Endothelial cell (in vitro differentiated cells): ENCODE data around the gene MAD1L1. TPM values are rescaled to one million over a fixed set of nuclear protein-coding genes. Genes with fewer than 3 reads are reported as not detected.

Experiments used
- DNase-seq: peaks from one replicate; pipeline ENCODE4 v3.0.0; 2021; ENCODE audit warnings: low spot score
- H3K27ac Mint-ChIP-seq: one replicate; pipeline ENCODE4 v1.8.0; 2021; ENCODE audit warnings: mixed read lengths, inconsistent platforms; ENCODE audit not compliant: unreplicated experiment
- H3K27me3 Mint-ChIP-seq: one replicate; pipeline ENCODE4 v1.8.0; 2021; ENCODE audit warnings: mild to moderate bottlenecking, moderate library complexity, mixed read lengths, inconsistent platforms; ENCODE audit not compliant: unreplicated experiment
- H3K36me3 Mint-ChIP-seq: one replicate; pipeline ENCODE4 v1.8.0; 2021; ENCODE audit warnings: mild to moderate bottlenecking, low read depth, mixed read lengths, inconsistent platforms; ENCODE audit not compliant: unreplicated experiment
- H3K4me1 Mint-ChIP-seq: one replicate; pipeline ENCODE4 v1.8.0; 2021; ENCODE audit warnings: mild to moderate bottlenecking, mixed read lengths, inconsistent platforms; ENCODE audit not compliant: unreplicated experiment
- H3K4me3 Mint-ChIP-seq: one replicate; pipeline ENCODE4 v1.8.0; 2021; ENCODE audit warnings: mild to moderate bottlenecking, mixed read lengths, inconsistent platforms; ENCODE audit not compliant: unreplicated experiment
- H3K9me3 Mint-ChIP-seq: one replicate; pipeline ENCODE4 v1.8.0; 2021; ENCODE audit warnings: mixed read lengths, inconsistent platforms; ENCODE audit not compliant: unreplicated experiment
- total RNA-seq: library from RNA; stranded (reverse); fragmentation: NEBNext Ultra II Directional; extraction: Animal tissue kit (Norgen Biotek cat#: 25700); gene quantifications from one replicate; pipeline ENCODE4 v1.2.1, GENCODE V29; 2021; ENCODE audit not compliant: unreplicated experiment
- TF ChIP-seq, protein P1 (sequence below): fragments of 200-600 bp; sonication (generic); IDR thresholded peaks from one replicate; pipeline ENCODE4 v1.5.0; 2021; ENCODE audit warnings: antibody characterized with exemption; ENCODE audit not compliant: unreplicated experiment

Gene MAD1L1
- total RNA-seq, 1 donor from 2014 or later, result 43.3 TPM

- no peaks in the 10 kb centered on the region for H3K9me3 Mint-ChIP-seq
- peaks cover 8% of the 10 kb centered on the region for H3K36me3 Mint-ChIP-seq
- no peaks in the 10 kb centered on the region for H3K4me1 Mint-ChIP-seq
- no peak overlapping the region for H3K27ac Mint-ChIP-seq
- TF ChIP-seq, protein P1, sequence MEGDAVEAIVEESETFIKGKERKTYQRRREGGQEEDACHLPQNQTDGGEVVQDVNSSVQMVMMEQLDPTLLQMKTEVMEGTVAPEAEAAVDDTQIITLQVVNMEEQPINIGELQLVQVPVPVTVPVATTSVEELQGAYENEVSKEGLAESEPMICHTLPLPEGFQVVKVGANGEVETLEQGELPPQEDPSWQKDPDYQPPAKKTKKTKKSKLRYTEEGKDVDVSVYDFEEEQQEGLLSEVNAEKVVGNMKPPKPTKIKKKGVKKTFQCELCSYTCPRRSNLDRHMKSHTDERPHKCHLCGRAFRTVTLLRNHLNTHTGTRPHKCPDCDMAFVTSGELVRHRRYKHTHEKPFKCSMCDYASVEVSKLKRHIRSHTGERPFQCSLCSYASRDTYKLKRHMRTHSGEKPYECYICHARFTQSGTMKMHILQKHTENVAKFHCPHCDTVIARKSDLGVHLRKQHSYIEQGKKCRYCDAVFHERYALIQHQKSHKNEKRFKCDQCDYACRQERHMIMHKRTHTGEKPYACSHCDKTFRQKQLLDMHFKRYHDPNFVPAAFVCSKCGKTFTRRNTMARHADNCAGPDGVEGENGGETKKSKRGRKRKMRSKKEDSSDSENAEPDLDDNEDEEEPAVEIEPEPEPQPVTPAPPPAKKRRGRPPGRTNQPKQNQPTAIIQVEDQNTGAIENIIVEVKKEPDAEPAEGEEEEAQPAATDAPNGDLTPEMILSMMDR, result no peak
- DNase-seq, result no peak
- H3K4me3 Mint-ChIP-seq, result no peak overlapping the region
- H3K27me3 Mint-ChIP-seq, result peaks cover 7% of the 10 kb centered on the region
Measured at GRCh38 chr7:1990001-1990670, 242.6 kb downstream of the MAD1L1 start.

DNA sequence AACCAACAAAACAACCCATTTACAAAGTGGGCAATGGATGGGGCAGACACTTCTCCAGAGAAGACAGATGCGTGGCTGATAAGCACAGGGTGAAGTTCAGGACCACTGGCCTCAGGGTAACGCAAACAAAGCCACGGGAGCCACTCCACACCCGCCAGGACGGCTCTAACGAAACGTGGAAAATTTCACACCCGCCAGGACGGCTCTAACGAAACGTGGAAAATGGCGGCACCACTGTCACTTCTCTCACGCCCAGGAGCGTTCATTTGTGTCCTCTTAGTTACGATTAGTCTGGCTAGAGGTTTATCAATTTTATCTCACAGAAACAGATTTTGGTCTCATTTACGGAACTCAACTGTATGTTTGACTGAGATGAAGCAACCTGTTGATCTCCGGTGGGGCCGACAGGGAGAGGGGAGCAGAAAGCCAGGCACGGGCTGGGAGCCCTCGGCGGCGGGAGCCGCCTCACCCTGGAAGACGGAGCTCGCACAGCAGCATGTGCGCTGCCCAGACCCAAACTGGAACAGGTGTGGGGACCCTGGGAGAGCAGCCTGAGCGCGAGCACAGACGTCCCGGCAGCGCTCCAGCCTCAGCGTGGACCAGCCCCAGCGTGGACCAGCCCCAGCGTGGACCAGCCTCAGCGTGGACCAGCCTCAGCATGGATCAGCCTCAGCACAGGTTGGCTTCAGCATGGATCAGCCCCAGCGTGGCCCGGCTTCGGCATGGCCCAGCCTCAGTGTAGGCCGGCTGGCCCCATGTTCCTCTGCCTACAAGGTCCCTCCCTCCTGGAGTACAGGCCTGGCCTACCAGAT, 243.5 kb downstream of the MAD1L1 start:
- H3K4me3 Mint-ChIP-seq, result no peak overlapping the region
- H3K36me3 Mint-ChIP-seq, result peaks cover 8% of the 10 kb centered on the region
- H3K27me3 Mint-ChIP-seq, result peaks cover 7% of the 10 kb centered on the region
- no peak for DNase-seq
- H3K9me3 Mint-ChIP-seq, result no peaks in the 10 kb centered on the region
- no peak overlapping the region for H3K27ac Mint-ChIP-seq
- H3K4me1 Mint-ChIP-seq, result no peaks in the 10 kb centered on the region
- TF ChIP-seq, protein P1, result no peak

GRCh38 chr7:1988533-1988930, 244.2 kb downstream of the MAD1L1 start:
- Mint-ChIP-seq H3K4me1 (no peaks in the 10 kb centered on the region), H3K9me3 (no peaks in the 10 kb centered on the region), H3K27ac (no peak overlapping the region), H3K36me3 (peaks cover 8% of the 10 kb centered on the region), H3K4me3 (no peak overlapping the region), H3K27me3 (peaks cover 7% of the 10 kb centered on the region)
- TF ChIP-seq, protein P1, result no peak
- no peak for DNase-seq

DNA sequence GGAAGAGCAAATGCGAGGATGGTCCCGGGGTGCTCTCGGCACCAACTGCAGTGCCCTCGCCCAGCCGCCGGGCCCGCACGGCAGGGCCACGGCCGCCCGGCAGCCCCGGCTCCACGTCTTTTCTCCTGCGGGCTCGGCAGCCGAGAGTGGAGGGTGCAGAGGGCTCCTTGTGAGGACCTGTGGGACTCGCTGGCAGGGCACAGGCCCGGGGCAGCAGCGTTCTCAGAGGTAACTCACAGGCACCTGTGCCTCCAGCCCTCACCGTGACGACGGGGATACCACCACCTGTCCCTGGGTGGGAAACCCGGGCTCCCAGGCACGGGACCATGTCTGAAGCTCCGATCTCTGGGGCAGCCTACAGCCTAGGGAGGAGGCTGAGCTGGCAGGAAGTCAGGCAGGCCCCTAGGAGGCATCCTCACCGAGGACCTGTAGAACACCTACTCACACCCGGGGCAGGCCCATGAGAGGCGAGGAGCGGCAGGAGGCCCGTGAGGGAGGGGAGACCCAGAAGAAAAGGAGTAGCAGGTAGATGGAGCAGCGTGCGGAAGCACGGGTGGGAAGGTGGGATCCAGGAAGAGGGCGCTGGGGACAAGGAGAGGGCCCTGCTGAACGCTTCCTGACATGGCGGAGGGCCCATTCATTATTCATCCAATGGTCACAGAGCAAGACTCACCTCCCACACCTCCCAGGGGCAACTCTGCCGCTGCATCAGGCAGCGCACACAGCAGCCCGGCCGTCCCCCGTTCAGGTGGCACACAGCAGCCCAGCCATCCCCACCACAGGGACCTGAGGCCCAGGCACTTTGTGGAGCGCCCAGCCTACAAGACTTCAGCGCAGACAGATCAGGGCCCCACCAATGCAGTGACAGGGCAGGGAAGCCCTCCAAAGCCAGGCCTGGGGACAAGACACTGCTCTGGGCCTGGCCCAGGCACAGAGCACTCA, 244.9 kb downstream of the MAD1L1 start:
- TF ChIP-seq, protein P1, result no peak
- no peak overlapping the region for H3K4me3 Mint-ChIP-seq
- no peak for DNase-seq
- peaks cover 9% of the 10 kb centered on the region for H3K27me3 Mint-ChIP-seq
- no peak overlapping the region for H3K27ac Mint-ChIP-seq
- H3K36me3 Mint-ChIP-seq, result peaks cover 8% of the 10 kb centered on the region
- no peaks in the 10 kb centered on the region for H3K9me3 Mint-ChIP-seq
- no peaks in the 10 kb centered on the region for H3K4me1 Mint-ChIP-seq
